Dendritic cell treated with granulocyte-macrophage colony-stimulating factor and Interleukin-4, amounts not matched to agents 40 ng/mL and 50 ng/mL, for 4 days (primary cell): ENCODE results near the gene NFIB.

Experiments
- H3K27ac Mint-ChIP-seq: one replicate; pipeline ENCODE4 v1.8.0; 2022; ENCODE audit warnings: mild to moderate bottlenecking, mixed read lengths
- H3K27me3 Mint-ChIP-seq: one replicate; pipeline ENCODE4 v1.8.0; 2022; ENCODE audit warnings: mild to moderate bottlenecking, mixed read lengths
- H3K36me3 Mint-ChIP-seq: one replicate; pipeline ENCODE4 v1.8.0; 2022; ENCODE audit warnings: low read depth, mixed read lengths
- H3K4me1 Mint-ChIP-seq: one replicate; pipeline ENCODE4 v1.8.0; 2022; ENCODE audit warnings: low read depth, mixed read lengths
- H3K4me3 Mint-ChIP-seq: one replicate; pipeline ENCODE4 v1.8.0; 2022; ENCODE audit warnings: mild to moderate bottlenecking, moderate library complexity, mixed read lengths
- H3K9me3 Mint-ChIP-seq: one replicate; pipeline ENCODE4 v1.8.0; 2022; ENCODE audit warnings: mixed read lengths
- intact Hi-C: fragments of 100-400 bp; cut with micrococcal nuclease; formaldehyde crosslinking; loops from one replicate; pipeline ENCODE4 v1.15.0; 2022

The NFIB gene

DNA sequence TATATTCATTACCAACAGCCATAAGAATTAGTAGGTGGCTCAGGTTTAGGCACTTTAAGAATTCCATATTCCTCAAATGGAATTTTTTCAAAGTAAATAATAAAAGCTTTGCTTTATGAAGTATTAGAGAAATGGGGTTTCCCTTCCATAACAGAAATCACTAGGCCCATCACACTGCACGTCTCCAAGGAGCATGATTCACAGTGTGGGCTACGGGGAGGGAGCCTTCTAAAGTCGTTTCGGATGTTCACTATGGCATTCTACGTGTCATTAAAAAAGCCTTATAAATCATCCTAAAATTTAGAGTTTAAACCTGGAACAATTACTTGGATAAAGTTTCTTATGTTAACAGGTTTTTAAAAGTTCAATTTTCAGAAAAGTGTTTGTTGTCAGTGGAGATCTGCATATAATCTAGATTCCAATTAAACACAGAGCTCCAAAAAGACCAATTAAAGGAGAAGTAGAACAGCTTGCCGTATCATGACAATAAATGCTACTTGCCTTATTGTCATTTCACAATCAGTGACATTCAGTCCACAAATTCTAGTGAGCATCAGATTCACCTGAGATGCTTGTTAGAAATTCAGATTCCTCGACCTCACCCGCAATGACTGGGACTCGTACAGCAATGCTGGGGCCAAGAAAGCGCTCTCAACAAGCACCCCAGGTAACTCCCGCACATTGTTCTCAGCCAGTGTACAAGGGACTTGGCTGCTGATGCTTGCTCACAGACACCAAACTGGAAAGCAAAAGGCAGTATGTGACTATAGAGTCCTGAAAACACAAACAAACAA is 115.7 kb downstream of the NFIB start:
- Mint-ChIP-seq H3K9me3 (no peaks in the 10 kb centered on the region), H3K4me1 (no peaks in the 10 kb centered on the region), H3K36me3 (no peaks in the 10 kb centered on the region), H3K27me3 (no peaks in the 10 kb centered on the region), H3K4me3 (no peak overlapping the region), H3K27ac (no peak overlapping the region)
- intact Hi-C loops: no loop called here

DNA sequence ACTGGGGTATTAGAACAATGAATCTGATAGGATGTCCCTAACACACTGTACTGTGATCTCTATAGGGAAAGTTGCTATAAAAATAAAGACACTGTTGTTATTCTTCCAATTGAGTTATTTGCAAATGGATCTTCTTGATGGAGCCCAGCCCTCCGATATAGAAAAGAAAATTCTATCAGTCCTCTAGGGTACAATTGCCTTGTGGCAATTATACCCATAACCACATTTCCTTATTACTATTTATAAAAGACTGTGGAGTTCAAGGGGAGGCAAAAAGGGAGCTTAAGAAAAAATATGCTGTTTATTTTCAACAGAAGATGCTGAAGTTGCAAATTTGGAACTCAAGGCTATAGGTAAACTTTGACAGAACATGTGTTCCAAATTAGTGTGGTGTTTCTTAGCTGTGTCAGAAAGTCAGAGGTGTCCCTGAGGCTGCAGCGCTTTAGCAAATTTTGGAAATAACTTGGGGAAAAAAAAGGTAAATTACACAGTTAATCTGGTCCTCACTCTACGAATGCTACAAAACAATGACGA is 116.5 kb downstream of the NFIB start:
- H3K4me1 Mint-ChIP-seq: no peaks in the 10 kb centered on the region
- intact Hi-C loops: no loop called here
- H3K36me3 Mint-ChIP-seq: no peaks in the 10 kb centered on the region
- no peak overlapping the region for H3K27ac Mint-ChIP-seq
- H3K4me3 Mint-ChIP-seq: no peak overlapping the region
- H3K9me3 Mint-ChIP-seq: no peaks in the 10 kb centered on the region
- H3K27me3 Mint-ChIP-seq: no peaks in the 10 kb centered on the region

DNA sequence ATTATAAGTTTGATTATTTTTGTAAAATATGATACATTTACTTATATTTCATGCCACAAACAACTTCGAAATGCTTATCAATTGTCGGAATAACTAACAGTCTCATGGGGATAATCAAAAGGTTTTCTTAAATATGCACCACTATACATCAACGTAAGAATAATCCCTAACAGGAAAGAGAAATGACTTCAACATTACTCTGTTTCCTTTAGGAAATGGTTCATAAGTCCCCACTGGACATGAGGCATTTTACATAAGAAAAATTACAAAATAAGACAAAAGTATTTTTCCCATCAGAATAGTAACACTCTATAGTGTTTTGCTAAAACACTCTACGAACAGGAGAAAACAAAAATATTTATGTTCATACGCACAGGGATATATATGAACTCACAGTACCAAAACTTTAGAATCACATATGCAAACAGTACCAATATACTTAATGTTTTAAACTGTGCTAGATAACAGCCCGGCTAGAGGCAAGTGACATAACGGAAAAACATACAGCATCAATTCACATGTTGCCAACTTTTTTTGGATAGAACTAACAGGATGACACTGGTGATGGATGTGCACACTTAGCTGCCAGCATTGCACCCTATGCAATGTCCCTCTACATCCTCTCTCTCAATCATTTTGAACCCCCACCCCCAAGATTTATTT is 120.5 kb downstream of the NFIB start:
- no peaks in the 10 kb centered on the region for H3K9me3 Mint-ChIP-seq
- H3K36me3 Mint-ChIP-seq: no peaks in the 10 kb centered on the region
- H3K4me1 Mint-ChIP-seq: no peaks in the 10 kb centered on the region
- H3K27ac Mint-ChIP-seq: no peak overlapping the region
- no peak overlapping the region for H3K4me3 Mint-ChIP-seq
- intact Hi-C loops: no loop called here
- H3K27me3 Mint-ChIP-seq: no peaks in the 10 kb centered on the region

DNA sequence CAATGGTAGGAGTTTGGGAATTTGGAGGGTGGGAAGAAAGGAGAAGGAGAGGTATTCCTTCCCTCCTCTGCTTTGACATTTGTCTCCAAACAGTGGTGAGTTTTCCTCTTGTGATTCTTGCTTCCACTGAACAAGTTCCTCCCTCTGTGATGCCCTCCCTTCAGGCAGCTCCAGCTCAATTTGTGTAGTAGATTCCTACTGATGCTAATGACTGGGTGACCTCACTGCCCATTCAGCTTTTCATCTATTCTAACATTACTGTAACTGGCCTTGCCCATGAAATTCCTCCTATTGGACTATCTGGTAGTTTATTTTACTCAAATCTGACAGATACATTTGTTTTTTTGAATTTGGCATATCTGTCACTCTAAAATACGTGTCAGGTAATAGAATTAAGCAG is 121.4 kb downstream of the NFIB start:
- no peak overlapping the region for H3K4me3 Mint-ChIP-seq
- no peaks in the 10 kb centered on the region for H3K4me1 Mint-ChIP-seq
- H3K27ac Mint-ChIP-seq: no peak overlapping the region
- intact Hi-C loops: no loop called here
- no peaks in the 10 kb centered on the region for H3K9me3 Mint-ChIP-seq
- no peaks in the 10 kb centered on the region for H3K27me3 Mint-ChIP-seq
- H3K36me3 Mint-ChIP-seq: no peaks in the 10 kb centered on the region

DNA sequence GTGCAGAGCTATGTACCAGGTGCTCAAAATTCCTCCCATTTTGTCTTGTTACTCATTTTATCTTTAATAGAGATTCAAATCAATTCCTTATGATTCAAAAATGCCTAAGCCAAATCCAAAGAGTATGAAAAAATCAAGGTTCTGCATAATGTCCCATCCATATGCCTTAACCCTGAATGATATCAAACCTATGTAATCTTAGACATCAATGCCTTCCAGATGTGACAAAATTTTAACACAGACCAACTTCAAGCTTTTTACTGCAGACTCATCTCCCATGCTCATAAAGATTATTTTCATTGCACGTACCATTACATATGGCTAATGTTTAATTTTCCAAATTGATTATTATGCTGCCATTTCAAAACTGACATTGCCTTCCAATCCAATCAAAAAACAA is 122.4 kb downstream of the NFIB start:
- H3K4me3 Mint-ChIP-seq: no peak overlapping the region
- H3K4me1 Mint-ChIP-seq: no peaks in the 10 kb centered on the region
- no peaks in the 10 kb centered on the region for H3K36me3 Mint-ChIP-seq
- intact Hi-C loops: no loop called here
- H3K27me3 Mint-ChIP-seq: no peaks in the 10 kb centered on the region
- H3K27ac Mint-ChIP-seq: no peak overlapping the region
- no peaks in the 10 kb centered on the region for H3K9me3 Mint-ChIP-seq

DNA sequence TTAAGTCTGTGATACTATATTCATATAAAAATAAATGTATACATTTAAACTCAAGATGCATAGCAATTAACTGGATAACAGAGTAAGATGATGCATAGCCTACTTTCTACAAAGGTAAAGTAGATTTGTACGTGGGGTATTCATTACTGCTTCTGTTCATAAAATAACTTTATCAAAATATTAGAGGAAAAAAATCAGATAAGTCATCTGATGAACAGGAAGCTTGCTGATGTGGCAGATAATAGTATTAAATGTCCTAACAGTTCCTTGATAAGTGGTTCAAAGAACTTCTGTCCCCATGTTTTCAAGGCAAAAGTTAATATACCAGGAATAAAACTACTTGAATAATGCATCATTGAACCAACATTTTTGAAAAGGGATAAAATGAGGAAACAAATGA is 123.7 kb downstream of the NFIB start:
- no peak overlapping the region for H3K27ac Mint-ChIP-seq
- H3K36me3 Mint-ChIP-seq: no peaks in the 10 kb centered on the region
- no peak overlapping the region for H3K4me3 Mint-ChIP-seq
- intact Hi-C loops: no loop called here
- H3K4me1 Mint-ChIP-seq: no peaks in the 10 kb centered on the region
- no peaks in the 10 kb centered on the region for H3K27me3 Mint-ChIP-seq
- no peaks in the 10 kb centered on the region for H3K9me3 Mint-ChIP-seq

DNA sequence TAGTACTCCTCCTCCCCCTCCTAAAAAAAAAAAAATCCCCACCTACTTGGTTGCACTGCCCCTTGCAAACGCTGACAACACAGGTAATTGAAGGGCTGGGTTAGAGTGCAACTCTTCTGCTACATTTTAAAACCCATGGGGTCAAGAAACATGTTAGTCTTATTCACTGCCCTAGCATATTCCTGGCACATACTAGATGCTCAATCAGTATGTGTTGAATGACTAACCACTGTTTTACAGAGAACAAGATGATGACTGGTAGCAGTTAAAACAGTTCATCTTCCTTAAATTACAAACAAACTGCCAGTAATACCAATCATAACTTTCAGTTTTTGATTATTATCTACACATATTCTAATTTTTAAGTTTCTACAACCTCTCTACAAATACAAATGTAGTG is 124.4 kb downstream of the NFIB start:
- Mint-ChIP-seq H3K4me3 (no peak overlapping the region), H3K27ac (no peak overlapping the region), H3K4me1 (no peaks in the 10 kb centered on the region), H3K36me3 (no peaks in the 10 kb centered on the region), H3K27me3 (no peaks in the 10 kb centered on the region), H3K9me3 (no peaks in the 10 kb centered on the region)
- intact Hi-C loops: no loop called here

DNA sequence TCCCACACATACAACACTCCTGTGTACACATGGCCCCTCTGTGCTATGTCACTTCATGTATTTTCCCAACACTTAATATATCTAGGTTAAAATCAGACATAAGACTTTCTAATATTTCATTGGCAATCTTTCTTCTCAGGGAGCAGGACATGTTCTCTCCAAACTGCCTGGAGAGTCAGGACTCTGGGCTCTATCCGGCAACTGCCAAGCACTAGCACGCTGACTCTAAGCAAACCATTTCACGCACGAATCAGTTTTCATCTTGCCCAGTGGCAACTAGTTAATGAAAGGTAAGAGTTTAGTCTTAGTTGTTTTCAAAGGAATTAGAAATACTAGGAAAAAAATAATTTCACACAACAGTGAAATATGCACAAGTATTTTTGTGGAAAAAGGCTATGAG is 124.8 kb downstream of the NFIB start:
- no peaks in the 10 kb centered on the region for H3K36me3 Mint-ChIP-seq
- H3K9me3 Mint-ChIP-seq: no peaks in the 10 kb centered on the region
- no peak overlapping the region for H3K27ac Mint-ChIP-seq
- H3K4me1 Mint-ChIP-seq: no peaks in the 10 kb centered on the region
- H3K27me3 Mint-ChIP-seq: no peaks in the 10 kb centered on the region
- H3K4me3 Mint-ChIP-seq: no peak overlapping the region
- intact Hi-C loops: no loop called here

DNA sequence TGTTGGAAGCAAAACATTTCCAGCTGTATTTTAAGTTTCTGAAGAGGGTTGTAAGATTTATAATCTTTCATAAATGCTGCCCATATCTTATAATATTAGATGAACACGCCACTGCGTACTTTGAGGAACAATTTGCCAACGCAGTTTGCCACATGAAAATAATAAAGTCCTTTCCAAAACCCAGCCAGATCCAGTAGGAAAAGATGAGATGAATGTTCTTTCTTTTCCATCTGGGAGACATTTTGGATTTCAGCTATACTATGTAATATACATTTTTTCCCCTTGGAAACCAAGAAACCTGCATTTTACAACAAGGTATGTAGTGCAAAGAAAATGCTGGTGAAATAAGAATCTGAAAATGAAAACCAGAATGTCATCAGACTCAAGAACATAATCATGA is 125.4 kb downstream of the NFIB start:
- no peaks in the 10 kb centered on the region for H3K9me3 Mint-ChIP-seq
- H3K27me3 Mint-ChIP-seq: no peaks in the 10 kb centered on the region
- no peak overlapping the region for H3K4me3 Mint-ChIP-seq
- intact Hi-C loops: no loop called here
- no peak overlapping the region for H3K27ac Mint-ChIP-seq
- H3K36me3 Mint-ChIP-seq: no peaks in the 10 kb centered on the region
- no peaks in the 10 kb centered on the region for H3K4me1 Mint-ChIP-seq

DNA sequence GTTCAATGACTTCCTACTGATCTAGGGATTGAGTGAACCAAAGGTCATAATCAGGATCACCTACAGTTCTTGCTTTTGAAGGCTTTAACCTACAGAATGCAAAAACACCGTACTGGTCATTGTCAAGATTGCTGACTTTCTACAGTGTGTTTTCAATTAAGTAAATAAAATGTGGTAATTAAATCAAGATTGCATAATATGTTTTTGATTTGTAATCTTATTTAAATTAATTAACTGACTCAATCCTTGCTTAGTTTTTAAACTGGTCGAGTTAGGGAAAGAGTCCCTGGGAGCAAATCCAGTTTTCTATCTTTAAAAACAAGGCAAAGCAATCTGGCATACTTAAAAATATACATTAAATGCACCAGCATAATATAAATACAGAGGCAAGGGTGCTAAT is 125.9 kb downstream of the NFIB start:
- intact Hi-C loops: no loop called here
- no peak overlapping the region for H3K27ac Mint-ChIP-seq
- H3K9me3 Mint-ChIP-seq: no peaks in the 10 kb centered on the region
- no peak overlapping the region for H3K4me3 Mint-ChIP-seq
- no peaks in the 10 kb centered on the region for H3K27me3 Mint-ChIP-seq
- H3K4me1 Mint-ChIP-seq: no peaks in the 10 kb centered on the region
- no peaks in the 10 kb centered on the region for H3K36me3 Mint-ChIP-seq

DNA sequence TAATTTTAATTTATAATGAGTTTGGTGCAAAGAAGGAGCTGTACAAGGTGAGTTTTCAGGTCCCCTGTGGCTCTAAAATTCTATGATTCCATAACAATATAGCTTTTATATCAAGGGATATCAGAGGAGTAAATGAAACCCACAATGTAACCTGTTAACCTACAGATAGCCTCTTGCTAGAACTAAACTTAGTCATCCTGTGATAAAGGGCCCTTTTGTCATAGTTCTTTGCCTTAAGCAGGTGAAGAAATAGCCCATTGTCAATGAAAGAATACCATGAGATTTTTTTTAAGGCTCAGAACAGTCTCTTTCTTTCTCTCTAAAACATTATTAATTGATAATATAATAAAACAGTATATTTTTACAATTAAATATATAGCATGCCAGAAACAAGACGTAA is 127.8 kb downstream of the NFIB start:
- intact Hi-C loops: no loop called here

DNA sequence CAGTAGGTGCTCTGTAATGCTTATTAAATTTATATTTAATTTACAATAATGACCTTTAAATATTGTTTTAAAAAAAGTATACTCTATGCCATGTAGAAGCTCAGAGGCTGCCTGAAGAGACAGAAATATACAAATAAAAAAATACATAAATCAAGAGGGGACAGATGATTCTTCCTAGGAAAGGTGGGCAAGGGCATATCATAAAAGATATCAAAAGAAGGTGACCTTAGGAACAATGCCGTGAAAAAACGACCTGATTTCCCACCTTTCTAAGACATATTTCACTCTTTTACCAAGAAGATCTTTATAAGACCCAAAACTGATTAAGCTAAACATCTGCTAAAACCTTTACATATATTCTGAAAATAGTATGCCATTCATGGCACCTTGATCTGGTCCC is 128.9 kb downstream of the NFIB start:
- Mint-ChIP-seq H3K4me3 (no peak overlapping the region), H3K9me3 (no peaks in the 10 kb centered on the region), H3K36me3 (no peaks in the 10 kb centered on the region), H3K4me1 (no peaks in the 10 kb centered on the region), H3K27ac (no peak overlapping the region), H3K27me3 (no peaks in the 10 kb centered on the region)
- intact Hi-C loops: no loop called here

More for the DNA sequence above, 127.8 kb downstream of the NFIB start:
- Mint-ChIP-seq H3K4me3 (no peak overlapping the region), H3K9me3 (no peaks in the 10 kb centered on the region), H3K4me1 (no peaks in the 10 kb centered on the region), H3K27ac (no peak overlapping the region), H3K27me3 (no peaks in the 10 kb centered on the region), H3K36me3 (no peaks in the 10 kb centered on the region)

DNA sequence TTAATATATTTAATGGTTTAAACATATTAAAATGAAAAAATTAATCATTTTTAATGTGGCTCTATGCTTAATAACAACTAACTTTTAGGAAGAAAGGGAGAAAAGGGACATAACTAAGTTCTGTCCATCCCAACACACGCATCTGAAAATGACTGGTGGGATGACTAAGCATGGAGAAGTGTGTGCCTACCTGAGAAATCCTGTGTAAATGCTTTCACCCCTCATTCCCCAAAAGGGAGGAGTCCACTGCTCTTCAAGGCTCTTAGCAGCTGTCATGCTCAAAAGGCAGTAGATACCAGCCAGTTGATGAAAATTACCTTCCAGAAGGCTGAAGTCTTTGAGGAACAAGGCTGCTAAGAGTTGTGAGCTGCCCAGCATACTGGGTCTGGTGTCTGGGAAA is 130.9 kb downstream of the NFIB start:
- no peaks in the 10 kb centered on the region for H3K4me1 Mint-ChIP-seq
- no peaks in the 10 kb centered on the region for H3K9me3 Mint-ChIP-seq
- H3K27ac Mint-ChIP-seq: no peak overlapping the region
- no peaks in the 10 kb centered on the region for H3K36me3 Mint-ChIP-seq
- H3K27me3 Mint-ChIP-seq: no peaks in the 10 kb centered on the region
- intact Hi-C loops: no loop called here
- H3K4me3 Mint-ChIP-seq: no peak overlapping the region

DNA sequence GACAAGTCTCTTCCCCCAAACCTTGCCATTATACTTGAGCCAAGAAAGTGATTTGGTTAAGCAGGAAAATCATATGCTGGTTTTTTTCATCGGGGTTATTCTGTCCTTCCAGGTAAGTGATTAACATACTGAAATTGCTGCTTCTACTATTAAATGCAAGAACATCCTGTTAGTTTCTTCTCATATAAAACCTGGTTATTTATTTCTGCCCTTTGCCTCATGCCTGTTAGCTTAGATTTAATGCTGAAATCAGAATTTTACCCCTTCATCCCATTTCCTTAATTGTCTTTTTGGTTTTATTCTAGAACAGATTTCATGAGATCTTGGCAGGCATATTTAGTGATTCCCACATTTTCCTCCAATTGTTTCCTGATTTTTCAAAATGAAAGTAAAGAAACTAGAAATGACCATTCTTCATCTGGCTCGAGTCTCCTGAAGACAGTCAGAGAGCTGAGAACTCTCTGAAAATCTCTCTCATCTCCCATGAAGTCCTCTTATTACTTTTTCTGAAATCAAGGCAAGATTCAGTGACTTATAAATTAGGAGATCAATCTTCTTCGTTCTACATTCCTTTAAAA is 132.9 kb downstream of the NFIB start:
- Mint-ChIP-seq H3K9me3 (no peaks in the 10 kb centered on the region), H3K4me1 (no peaks in the 10 kb centered on the region), H3K27ac (no peak overlapping the region), H3K27me3 (no peaks in the 10 kb centered on the region), H3K36me3 (no peaks in the 10 kb centered on the region), H3K4me3 (no peak overlapping the region)
- intact Hi-C loops: no loop called here
